OCI-LY7 (cell line): ENCODE results near the gene USP24.

Source experiments
- CTCF ChIP-seq: fragments of 200-600 bp; sonication (generic); conservative IDR thresholded peaks from 2 replicates; pipeline ENCODE4 v1.5.1; 2014; ENCODE audit warnings: mild to moderate bottlenecking, antibody characterized with exemption, low read length, moderate library complexity, mixed read lengths
- EZH2phosphoT487 ChIP-seq: fragments of 200-600 bp; sonication (generic); IDR thresholded peaks from 2 replicates; pipeline ENCODE4 v1.6.1; 2018; ENCODE audit warnings: low read depth, borderline replicate concordance, mild to moderate bottlenecking, mixed run types, antibody characterized with exemption, low read length, moderate library complexity, mixed read lengths

DNA sequence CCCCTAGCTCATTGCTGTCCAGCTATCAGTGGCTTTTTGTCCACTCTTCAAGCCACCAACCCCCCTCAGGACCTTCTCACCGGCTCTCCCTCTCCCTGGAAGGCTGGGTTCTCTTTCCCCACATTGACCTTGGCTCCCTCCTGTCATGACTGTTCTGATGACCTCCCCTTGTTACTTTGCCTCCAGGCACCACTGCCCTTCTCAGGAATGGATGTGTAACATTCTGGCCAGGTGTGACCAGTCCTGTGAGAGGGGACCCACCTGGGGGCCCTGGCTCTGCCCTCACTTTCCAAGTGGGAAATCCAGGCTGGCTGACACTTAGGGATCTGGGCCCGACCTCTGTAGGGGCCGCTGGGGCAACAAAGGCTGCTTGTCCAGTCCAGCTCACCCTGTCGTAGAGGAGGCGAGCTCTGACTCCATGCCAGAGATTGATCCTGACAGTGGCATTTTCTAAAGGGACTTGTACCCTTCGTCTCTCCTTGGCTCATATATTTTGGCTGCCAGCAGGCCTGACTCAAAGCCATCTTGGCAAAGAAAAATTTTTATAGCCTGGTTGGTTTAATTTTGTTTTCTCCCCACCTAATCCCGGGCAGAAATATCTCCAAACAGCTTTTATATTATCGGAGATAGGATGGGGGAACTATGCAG is 37.9 kb upstream of the USP24 start:
- TF ChIP-seq CTCF (no peak), EZH2phosphoT487 (no peak)
